Upper lobe of right lung (tissue), 1 donor: ENCODE measurements around the gene STK36. TPM values are rescaled to one million over a fixed set of nuclear protein-coding genes. Genes with fewer than 3 reads are reported as not detected.
"Not testable (repeated sequence)": the region's sequence is repeated elsewhere in the genome, so short reads cannot be mapped to it uniquely, and the experiment has no call there.

ENCODE experiments used
- ATAC-seq: fragments of 200-7000 bp; cut with Tn5 transposase; one replicate; pipeline ENCODE4 v1.9.1; 2020; ENCODE audit warnings: mild to moderate bottlenecking, moderate library complexity
- DNase-seq: peaks from one replicate; pipeline ENCODE4 v3.0.0-alpha.2; 2020
- H3K27ac ChIP-seq: fragments of 200-600 bp; one replicate; pipeline ENCODE4 v1.8.0; 2022
- H3K27me3 ChIP-seq: fragments of 200-600 bp; one replicate; pipeline ENCODE4 v1.8.0; 2022; ENCODE audit warnings: mild to moderate bottlenecking
- H3K36me3 ChIP-seq: fragments of 200-600 bp; one replicate; pipeline ENCODE4 v1.8.0; 2022
- H3K4me1 ChIP-seq: fragments of 200-600 bp; one replicate; pipeline ENCODE4 v1.8.0; 2022
- H3K4me3 ChIP-seq: fragments of 200-600 bp; one replicate; pipeline ENCODE4 v1.8.0; 2022; ENCODE audit warnings: mild to moderate bottlenecking
- H3K9me3 ChIP-seq: fragments of 200-600 bp; one replicate; pipeline ENCODE4 v1.8.0; 2022
- intact Hi-C: fragments of 100-400 bp; cut with DNase I; formaldehyde crosslinking; loops from one replicate; pipeline ENCODE4 v1.11.0; 2022
- total RNA-seq: library from RNA; stranded (reverse); fragmentation: NEBNext Ultra II Directional; extraction: Animal tissue kit (Norgen Biotek cat#: 25700); gene quantifications from one replicate; pipeline ENCODE4 v1.2.1, GENCODE V29; 2021
- TF ChIP-seq, protein P1 (sequence below): fragments of 200-600 bp; IDR thresholded peaks from one replicate; pipeline ENCODE4 v1.8.0; 2022; ENCODE audit warnings: antibody characterized with exemption
- donor health status: DM: no; HTN: yes; CAD: no; lungs with severe emphysema.

STK36 gene
- total RNA-seq, 1 donor from 2014 or later = 35.2 TPM

DNA sequence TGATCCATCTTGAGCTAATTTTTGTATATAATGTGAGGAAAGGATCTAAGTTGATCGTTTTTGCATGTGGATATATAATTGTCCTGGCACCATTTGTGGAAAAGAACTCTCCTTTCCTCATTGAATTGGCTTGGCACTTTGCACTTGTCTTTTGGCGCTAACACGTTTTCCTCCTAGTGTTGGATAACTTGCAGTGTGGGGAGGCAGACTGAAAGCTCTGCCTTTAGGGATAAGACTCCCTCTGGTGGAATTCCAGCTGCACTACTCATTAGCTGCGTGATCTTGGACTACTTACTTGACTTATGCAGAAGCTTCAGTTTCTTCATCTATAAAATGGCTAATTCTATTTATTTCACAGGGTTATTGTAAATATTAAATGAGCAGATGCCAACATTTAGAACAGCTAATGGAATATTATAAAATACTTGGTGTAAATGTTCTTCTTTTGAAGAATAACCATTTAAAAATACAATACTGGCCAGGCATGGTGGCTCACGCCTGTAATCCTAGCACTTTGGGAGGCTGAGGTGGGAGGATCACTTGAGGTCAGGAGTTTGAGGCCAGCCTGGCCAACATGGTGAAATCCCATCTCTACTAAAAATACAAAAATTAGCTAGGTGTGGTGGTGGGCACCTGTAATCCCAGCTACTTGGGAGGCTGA is 15.6 kb downstream of the STK36 start:
- ATAC-seq = peak; percentile 97
- DNase-seq, intact Hi-C loops, H3K9me3 ChIP-seq, H3K27ac ChIP-seq, H3K27me3 ChIP-seq, H3K4me1 ChIP-seq, H3K4me3 ChIP-seq: not testable (repeated sequence)
- H3K36me3 ChIP-seq = peaks cover 24% of the 10 kb centered on the region
- TF ChIP-seq, protein P1, sequence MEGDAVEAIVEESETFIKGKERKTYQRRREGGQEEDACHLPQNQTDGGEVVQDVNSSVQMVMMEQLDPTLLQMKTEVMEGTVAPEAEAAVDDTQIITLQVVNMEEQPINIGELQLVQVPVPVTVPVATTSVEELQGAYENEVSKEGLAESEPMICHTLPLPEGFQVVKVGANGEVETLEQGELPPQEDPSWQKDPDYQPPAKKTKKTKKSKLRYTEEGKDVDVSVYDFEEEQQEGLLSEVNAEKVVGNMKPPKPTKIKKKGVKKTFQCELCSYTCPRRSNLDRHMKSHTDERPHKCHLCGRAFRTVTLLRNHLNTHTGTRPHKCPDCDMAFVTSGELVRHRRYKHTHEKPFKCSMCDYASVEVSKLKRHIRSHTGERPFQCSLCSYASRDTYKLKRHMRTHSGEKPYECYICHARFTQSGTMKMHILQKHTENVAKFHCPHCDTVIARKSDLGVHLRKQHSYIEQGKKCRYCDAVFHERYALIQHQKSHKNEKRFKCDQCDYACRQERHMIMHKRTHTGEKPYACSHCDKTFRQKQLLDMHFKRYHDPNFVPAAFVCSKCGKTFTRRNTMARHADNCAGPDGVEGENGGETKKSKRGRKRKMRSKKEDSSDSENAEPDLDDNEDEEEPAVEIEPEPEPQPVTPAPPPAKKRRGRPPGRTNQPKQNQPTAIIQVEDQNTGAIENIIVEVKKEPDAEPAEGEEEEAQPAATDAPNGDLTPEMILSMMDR = peak; percentile 85

DNA sequence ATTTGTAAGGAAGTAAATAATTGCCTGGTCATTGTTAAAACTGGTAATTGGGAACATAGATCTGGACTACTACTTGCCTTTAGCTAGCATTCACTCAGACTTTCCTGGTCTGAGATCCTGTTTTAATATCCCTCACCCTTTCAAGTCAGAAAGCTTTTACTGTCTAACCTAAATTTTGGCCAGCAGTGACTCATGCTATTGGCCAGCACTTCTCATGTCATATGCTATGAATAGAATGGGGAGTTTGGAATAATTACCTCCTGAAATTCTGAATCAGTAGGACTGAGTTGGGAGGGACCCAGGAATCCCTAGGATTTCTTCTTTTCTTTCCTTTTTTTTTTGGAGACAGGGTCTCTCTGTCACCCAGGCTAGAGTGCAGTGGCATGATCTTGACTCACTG is 19.3 kb downstream of the STK36 start:
- TF ChIP-seq, protein P1 = no peak
- no peak overlapping the region for H3K27ac ChIP-seq
- ATAC-seq = no peak
- no peaks in the 10 kb centered on the region for H3K9me3 ChIP-seq
- H3K27me3 ChIP-seq = no peaks in the 10 kb centered on the region
- H3K36me3 ChIP-seq = peaks cover 42% of the 10 kb centered on the region
- H3K4me3 ChIP-seq = no peak overlapping the region
- no peak for DNase-seq
- intact Hi-C loops = no loop called here
- H3K4me1 ChIP-seq = no peaks in the 10 kb centered on the region

DNA sequence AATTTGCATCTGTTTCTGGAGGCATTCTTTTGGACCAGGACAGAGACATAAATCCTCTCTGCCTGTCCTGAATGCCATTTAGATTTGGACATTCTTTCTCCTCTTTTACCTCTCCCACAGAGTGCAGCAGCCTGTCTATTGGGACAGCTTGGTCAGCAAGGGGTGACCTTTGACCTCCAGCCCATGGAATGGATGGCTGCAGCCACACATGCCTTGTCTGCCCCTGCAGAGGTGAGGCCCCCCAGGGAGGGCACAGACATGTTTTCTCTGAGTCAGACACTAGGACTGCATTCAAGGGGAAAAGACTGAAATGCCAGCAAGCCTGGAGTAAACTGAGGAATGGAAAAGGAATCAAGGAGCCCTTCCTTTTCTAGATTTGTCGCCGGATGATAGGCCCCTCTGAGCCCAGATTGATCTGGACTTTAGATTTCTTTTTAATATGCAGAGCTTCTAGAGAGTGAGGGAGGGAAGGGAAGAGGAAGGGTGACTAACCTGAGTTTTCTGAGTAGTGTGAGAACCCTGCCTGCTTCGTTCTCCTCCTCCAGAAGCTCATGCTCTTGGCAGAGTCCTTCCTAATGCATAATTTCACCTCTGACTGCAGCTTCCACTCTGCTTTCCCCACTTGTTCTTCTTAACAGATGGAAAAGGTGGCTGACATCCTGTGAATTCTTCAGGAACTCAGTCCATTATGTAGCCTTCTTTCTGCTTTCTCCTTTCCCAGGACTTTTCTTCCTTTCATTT is 22.7 kb downstream of the STK36 start:
- no peak for DNase-seq
- Histone ChIP-seq H3K36me3 (peaks cover 58% of the 10 kb centered on the region), H3K4me1 (no peaks in the 10 kb centered on the region), H3K9me3 (no peaks in the 10 kb centered on the region), H3K27me3 (no peaks in the 10 kb centered on the region), H3K27ac (no peak overlapping the region), H3K4me3 (no peak overlapping the region)
- intact Hi-C loops = no loop called here
- TF ChIP-seq, protein P1 = no peak
- ATAC-seq = no peak

DNA sequence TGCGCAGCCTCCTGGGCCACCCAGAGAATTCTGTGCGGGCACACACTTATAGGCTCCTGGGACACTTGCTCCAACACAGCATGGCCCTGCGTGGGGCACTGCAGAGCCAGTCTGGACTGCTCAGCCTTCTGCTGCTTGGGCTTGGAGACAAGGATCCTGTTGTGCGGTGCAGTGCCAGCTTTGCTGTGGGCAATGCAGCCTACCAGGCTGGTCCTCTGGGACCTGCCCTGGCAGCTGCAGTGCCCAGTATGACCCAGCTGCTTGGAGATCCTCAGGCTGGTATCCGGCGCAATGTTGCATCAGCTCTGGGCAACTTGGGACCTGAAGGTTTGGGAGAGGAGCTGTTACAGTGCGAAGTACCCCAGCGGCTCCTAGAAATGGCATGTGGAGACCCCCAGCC is 27.0 kb downstream of the STK36 start:
- intact Hi-C loops = no loop called here
- H3K27ac ChIP-seq = no peak overlapping the region
- H3K36me3 ChIP-seq = peaks cover 27% of the 10 kb centered on the region
- no peaks in the 10 kb centered on the region for H3K9me3 ChIP-seq
- no peak for DNase-seq
- no peaks in the 10 kb centered on the region for H3K4me1 ChIP-seq
- peak; percentile 19 for ATAC-seq
- H3K4me3 ChIP-seq = no peak overlapping the region
- TF ChIP-seq, protein P1 = no peak
- no peaks in the 10 kb centered on the region for H3K27me3 ChIP-seq

DNA sequence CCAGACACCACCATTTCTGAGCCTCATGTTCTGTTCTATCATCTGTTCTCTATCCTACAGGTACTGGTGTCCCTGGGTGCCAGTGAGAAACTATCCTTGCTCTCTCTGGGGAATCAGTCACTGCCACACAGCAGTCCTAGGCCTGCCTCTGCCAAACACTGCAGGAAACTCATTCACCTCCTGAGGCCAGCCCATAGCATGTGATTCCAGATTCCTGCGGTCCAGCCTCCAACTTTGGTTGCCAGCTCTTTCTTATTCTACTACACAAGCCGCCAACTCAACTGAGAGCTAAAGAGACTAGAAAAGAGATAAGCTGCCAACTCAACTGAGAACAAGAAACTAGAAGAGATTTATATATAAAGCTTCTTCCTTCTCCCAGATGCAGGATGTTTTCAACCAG is 29.9 kb downstream of the STK36 start:
- DNase-seq = no peak
- ATAC-seq = no peak
- H3K27me3 ChIP-seq = no peaks in the 10 kb centered on the region
- no peaks in the 10 kb centered on the region for H3K9me3 ChIP-seq
- H3K4me1 ChIP-seq = no peaks in the 10 kb centered on the region
- no peak overlapping the region for H3K27ac ChIP-seq
- intact Hi-C loops = no loop called here
- no peak overlapping the region for H3K4me3 ChIP-seq
- TF ChIP-seq, protein P1 = no peak
- H3K36me3 ChIP-seq = peaks cover 19% of the 10 kb centered on the region
